ENCODE measurements around the gene DNAH12.

DNA sequence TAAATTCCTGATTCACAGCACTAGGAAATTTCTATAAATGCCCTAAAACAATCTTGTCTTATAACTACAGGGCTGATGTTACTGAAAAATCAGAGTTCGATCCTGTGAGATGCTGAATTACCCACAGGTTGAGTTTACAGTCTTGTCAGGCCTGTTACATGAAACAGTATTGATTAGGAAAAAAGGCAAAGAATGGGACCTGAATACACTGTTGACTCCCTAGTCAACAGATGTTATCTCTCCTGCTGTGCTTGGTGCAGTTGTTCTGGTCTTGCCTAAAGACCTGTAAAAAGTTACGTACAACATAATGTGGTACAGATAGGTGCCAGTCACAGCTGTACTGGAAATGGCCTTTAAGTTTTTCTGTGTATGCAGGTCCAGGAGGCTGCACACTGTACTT lies 160.3 kb downstream of the DNAH12 start:
- TF ChIP-seq, protein P1, sequence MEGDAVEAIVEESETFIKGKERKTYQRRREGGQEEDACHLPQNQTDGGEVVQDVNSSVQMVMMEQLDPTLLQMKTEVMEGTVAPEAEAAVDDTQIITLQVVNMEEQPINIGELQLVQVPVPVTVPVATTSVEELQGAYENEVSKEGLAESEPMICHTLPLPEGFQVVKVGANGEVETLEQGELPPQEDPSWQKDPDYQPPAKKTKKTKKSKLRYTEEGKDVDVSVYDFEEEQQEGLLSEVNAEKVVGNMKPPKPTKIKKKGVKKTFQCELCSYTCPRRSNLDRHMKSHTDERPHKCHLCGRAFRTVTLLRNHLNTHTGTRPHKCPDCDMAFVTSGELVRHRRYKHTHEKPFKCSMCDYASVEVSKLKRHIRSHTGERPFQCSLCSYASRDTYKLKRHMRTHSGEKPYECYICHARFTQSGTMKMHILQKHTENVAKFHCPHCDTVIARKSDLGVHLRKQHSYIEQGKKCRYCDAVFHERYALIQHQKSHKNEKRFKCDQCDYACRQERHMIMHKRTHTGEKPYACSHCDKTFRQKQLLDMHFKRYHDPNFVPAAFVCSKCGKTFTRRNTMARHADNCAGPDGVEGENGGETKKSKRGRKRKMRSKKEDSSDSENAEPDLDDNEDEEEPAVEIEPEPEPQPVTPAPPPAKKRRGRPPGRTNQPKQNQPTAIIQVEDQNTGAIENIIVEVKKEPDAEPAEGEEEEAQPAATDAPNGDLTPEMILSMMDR (IDR thresholded peaks at IDR 0.05; ENCODE audit: low read depth, low read length) = no peak
- no peak for TF ChIP-seq EZH2phosphoT487 (IDR thresholded peaks at IDR 0.05; ENCODE audit: low read depth)
